Choroid plexus epithelial cell (primary cell): ENCODE results near the gene ABLIM3.

Experiments used
- DNase-seq: peaks from one replicate; pipeline ENCODE4 v3.0.0-alpha.2; 2010; ENCODE audit warnings: low read depth
- H3K4me3 ChIP-seq: 2 replicates; pipeline ENCODE4 v1.5.1; 2011; ENCODE audit warnings: low read depth, mild to moderate bottlenecking, control low read depth, low read length, moderate library complexity
- CTCF ChIP-seq: conservative IDR thresholded peaks from 2 replicates; pipeline ENCODE4 v1.5.1; 2011; ENCODE audit warnings: low read depth, mild to moderate bottlenecking, control low read depth, inconsistent platforms, low read length, moderate library complexity

Gene ABLIM3

GRCh38 chr5:149210225-149210624 lies 68.9 kb downstream of the ABLIM3 start:
- no peak overlapping the region for H3K4me3 ChIP-seq
- DNase-seq = peak; percentile 68
- TF ChIP-seq CTCF = no peak

GRCh38 chr5:149210968-149211490 lies 69.7 kb downstream of the ABLIM3 start:
- no peak for TF ChIP-seq CTCF

GRCh38 chr5:149211566-149211965 lies 70.3 kb downstream of the ABLIM3 start:
- H3K4me3 ChIP-seq = no peak overlapping the region
- peak; percentile 90 for DNase-seq
- TF ChIP-seq CTCF = no peak

More at GRCh38 chr5:149210968-149211490, 69.7 kb downstream of the ABLIM3 start:
- peak; percentile 38 for DNase-seq
- no peak overlapping the region for H3K4me3 ChIP-seq

GRCh38 chr5:149212198-149212951 lies 71.1 kb downstream of the ABLIM3 start:
- DNase-seq = peak; percentile 97
- no peak overlapping the region for H3K4me3 ChIP-seq
- TF ChIP-seq CTCF = no peak

GRCh38 chr5:149213264-149213880 lies 72.1 kb downstream of the ABLIM3 start:
- TF ChIP-seq CTCF = no peak
- no peak overlapping the region for H3K4me3 ChIP-seq
- peak; percentile 37 for DNase-seq

- no peak for TF ChIP-seq CTCF
- H3K4me3 ChIP-seq = no peak overlapping the region
- DNase-seq = peak; percentile 48
Measured at GRCh38 chr5:149215478-149216090, 74.3 kb downstream of the ABLIM3 start.
